DLD1 (cell line): ENCODE data around the gene PPM1N.

ENCODE experiments used
- in situ Hi-C: cut with HindIII; loops from 2 replicates; pipeline ENCODE4 v1.10.0; 2017; ENCODE audit warnings: low sequenced_read_pairs

Gene PPM1N

GRCh38 chr19:45488708-45489107 lies 9.5 kb upstream of the PPM1N start:
- in situ Hi-C loops, result no loop called here

GRCh38 chr19:45489216-45489855 lies 8.9 kb upstream of the PPM1N start:
- in situ Hi-C loops, result no loop called here

GRCh38 chr19:45492137-45492626 lies 6.1 kb upstream of the PPM1N start:
- in situ Hi-C loops, result no loop called here

- in situ Hi-C loops, result no loop called here
Observed at GRCh38 chr19:45492627-45493470, 5.4 kb upstream of the PPM1N start.

- in situ Hi-C loops, result no loop called here
Observed at GRCh38 chr19:45494261-45494916, 3.9 kb upstream of the PPM1N start.

- in situ Hi-C loops, result no loop called here
Observed at GRCh38 chr19:45495178-45495577, 3.1 kb upstream of the PPM1N start.

GRCh38 chr19:45496349-45496953 lies 1.8 kb upstream of the PPM1N start:
- in situ Hi-C loops, result no loop called here

GRCh38 chr19:45497791-45498190 lies 452 bp upstream of the PPM1N start:
- in situ Hi-C loops, result no loop called here

GRCh38 chr19:45499196-45500180 lies 1.2 kb downstream of the PPM1N start:
- in situ Hi-C loops, result no loop called here

- in situ Hi-C loops, result no loop called here
Observed at GRCh38 chr19:45500918-45501729, 2.9 kb downstream of the PPM1N start.

- in situ Hi-C loops, result no loop called here
Observed at GRCh38 chr19:45501730-45502014, 3.4 kb downstream of the PPM1N start.

- in situ Hi-C loops, result no loop called here
Observed at GRCh38 chr19:45502111-45502510, 3.9 kb downstream of the PPM1N start.

- in situ Hi-C loops, result no loop called here
Observed at GRCh38 chr19:45503909-45504308, 5.7 kb downstream of the PPM1N start.

GRCh38 chr19:45505151-45505995 lies 7.1 kb downstream of the PPM1N start:
- in situ Hi-C loops, result no loop called here

- in situ Hi-C loops, result no loop called here
Observed at GRCh38 chr19:45505996-45506245, 7.7 kb downstream of the PPM1N start.

- in situ Hi-C loops, result no loop called here
Observed at GRCh38 chr19:45506246-45506988, 8.2 kb downstream of the PPM1N start.

- in situ Hi-C loops, result no loop called here
Observed at GRCh38 chr19:45506989-45507871, 9.0 kb downstream of the PPM1N start, which contains the start of gene VASP. Gene VASP, plus strand, starts transcription at chr19:45507479. Its CDS starts 293 bp downstream, at chr19:45507772.
